GM23248 (cell line): ENCODE data around the gene RAB4A.

Experiments
- EZH2 ChIP-seq: fragments of 200-600 bp; sonication (generic); IDR thresholded peaks from 2 replicates; pipeline ENCODE4 v1.6.1; 2018; ENCODE audit warnings: antibody characterized with exemption, mild to moderate bottlenecking; ENCODE audit not compliant: insufficient read depth, poor library complexity, severe bottlenecking
- EZH2phosphoT487 ChIP-seq: fragments of 200-600 bp; sonication (generic); IDR thresholded peaks from 2 replicates; pipeline ENCODE4 v1.6.1; 2018; ENCODE audit warnings: antibody characterized with exemption, moderate library complexity, mild to moderate bottlenecking, low read depth; ENCODE audit not compliant: insufficient read depth

GRCh38 chr1:229316166-229316565 lies 45.3 kb downstream of the RAB4A start:
- TF ChIP-seq EZH2 (no peak), EZH2phosphoT487 (no peak)
